CD4-positive, alpha-beta T cell treated with Interleukin-17A for 4 hours (primary cell): ENCODE results near the gene IL6R.
"Not testable (repeated sequence)": the region's sequence is repeated elsewhere in the genome, so short reads cannot be mapped to it uniquely, and the experiment has no call there.

Source experiments
- DNase-seq: peaks from one replicate; pipeline ENCODE4 v3.0.0-alpha.2; 2020; ENCODE audit warnings: mixed read lengths

The IL6R gene

DNA sequence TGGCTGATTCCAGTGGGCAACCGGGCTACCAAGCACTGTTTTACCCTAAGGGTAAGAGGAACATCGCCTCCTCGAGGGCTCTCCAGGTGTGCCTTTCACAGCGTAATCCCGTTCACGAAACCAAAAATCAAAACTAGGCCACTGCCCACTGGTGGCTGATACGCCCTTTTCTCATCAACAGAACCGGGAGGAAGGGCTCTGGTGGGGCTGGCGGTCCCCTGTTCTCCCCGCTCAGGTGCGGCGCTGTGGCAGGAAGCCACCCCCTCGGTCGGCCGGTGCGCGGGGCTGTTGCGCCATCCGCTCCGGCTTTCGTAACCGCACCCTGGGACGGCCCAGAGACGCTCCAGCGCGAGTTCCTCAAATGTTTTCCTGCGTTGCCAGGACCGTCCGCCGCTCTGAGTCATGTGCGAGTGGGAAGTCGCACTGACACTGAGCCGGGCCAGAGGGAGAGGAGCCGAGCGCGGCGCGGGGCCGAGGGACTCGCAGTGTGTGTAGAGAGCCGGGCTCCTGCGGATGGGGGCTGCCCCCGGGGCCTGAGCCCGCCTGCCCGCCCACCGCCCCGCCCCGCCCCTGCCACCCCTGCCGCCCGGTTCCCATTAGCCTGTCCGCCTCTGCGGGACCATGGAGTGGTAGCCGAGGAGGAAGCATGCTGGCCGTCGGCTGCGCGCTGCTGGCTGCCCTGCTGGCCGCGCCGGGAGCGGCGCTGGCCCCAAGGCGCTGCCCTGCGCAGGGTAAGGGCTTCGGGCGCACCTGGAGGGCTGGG, at the start of gene IL6R:
IL6R (plus strand) TSS at position 360 of the 763 bp plus-strand sequence; CDS start at position 647, 287 bp downstream.
- peak; percentile 83 for DNase-seq

DNA sequence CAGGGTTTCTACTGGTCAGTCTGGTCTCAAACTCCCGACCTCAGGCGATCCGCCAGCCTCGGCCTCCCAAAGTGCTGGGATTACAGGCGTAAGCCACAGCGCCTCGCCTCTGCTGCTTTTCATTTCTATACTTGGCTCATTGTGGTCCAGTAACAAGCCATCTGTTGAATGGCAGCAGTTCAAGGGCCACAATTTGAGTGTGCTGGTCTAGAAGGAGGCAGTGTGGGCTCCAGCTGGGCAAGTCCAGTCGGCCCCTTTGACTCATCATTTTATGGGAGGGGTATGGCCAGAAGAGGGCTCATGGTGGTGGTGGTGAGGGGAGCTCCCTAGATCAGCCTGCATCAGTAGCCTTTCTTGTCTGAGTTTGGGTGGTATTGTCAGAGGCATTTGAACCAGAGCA, 46.6 kb upstream of the IL6R start:
- no peak for DNase-seq

DNA sequence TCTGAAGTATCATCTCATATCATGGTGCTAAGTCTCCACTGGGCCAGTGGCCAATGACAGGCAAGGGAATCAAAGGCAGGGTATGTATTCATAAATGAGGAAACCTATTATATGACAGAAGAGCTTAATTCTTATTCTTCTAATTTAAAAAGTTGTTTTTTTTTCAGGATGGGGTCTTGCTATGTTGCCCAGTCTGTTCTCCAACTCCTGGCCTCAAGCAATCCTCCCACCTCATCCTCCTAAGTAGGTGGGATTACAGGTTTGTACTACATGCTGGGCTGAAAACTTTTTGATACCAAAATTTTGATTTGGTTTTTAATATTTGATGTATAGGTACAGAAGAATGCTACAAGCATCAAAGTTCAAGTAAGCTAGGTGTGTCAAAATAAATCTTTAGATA, 44.9 kb upstream of the IL6R start:
- DNase-seq: no peak

DNA sequence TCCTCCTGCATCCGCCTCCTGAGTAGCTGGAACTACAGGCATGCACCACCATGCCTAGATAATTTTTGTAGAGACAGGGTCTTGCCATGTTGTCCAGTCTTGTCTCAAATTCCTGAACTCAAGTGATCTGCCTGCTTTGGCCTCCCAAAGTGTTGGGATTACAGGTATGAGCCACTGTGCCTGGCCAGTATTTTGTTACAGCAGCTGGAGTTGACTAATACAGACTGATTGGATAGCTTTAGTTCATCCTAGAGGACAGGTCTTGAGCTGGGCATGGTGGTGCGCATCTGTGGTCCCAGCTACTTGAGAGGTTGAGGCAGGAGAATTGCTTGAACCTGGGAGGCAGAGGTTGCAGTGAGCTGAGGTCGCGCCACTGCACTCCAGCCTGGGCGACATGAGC, 44.3 kb upstream of the IL6R start:
- not testable (repeated sequence) for DNase-seq

DNA sequence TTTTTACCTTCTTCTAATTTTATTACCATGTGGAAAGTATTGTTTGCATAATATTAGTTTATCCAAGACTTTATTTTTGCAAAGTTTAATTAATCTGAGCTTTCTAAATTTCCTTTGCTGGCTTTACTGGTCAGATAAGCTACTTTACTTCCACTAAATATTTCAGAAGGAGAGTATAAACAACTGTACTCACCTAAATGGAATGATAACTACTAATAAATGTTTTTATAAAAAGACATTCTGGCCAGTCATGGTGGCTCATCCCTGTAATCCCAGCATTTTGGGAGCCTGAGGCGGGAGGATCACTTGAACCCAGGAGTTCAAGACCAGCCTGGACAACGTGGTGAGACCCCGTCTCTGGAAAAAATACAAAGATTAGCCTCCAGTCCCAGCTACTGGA, 43.8 kb upstream of the IL6R start:
- DNase-seq: no peak

DNA sequence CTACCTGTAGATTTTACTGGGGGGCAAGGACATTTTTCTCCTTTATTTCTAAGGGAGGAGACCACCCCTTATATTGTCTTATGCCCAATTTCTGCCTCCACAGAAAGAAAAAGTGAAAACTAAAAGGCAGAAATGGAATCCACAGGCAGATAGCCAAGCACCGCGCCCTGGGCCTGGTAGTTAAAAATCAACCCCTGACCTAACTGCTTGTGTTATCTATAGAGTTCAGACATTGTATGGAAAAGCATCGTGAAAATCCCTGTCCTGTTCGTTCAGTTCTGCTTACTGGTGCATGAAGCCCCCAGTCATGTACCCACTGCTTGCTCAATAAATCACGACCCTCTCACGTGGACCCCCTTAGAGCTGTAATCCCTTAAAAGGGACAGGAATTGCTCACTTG, 33.7 kb upstream of the IL6R start:
- no peak for DNase-seq

DNA sequence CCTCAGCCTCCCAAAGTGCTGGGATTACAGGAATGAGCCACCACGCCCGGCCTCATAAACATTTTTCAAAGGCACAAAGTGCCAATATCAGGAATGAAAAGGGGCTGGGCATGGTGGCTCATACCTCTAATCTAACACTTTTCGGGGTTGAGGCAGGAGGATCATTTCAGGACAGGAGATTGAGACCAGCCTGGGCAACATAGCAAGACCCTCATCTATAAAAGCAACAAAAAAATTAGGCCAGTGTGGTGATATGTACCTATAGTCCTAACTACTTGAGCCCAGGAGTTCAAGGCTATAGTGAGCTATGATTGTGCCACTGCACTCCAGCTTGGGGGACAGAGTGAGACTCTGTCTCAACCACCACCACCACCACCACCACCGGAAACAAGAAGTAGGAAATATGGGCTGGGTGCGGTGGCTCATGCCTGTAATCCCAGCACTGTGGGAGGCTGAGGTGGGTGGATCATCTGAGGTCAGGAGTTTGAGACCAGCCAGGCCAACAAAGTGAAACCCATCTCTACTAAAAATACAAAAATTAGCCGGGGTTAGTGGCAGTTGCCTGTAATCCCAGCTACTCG, 31.3 kb upstream of the IL6R start:
- not testable (repeated sequence) for DNase-seq

DNA sequence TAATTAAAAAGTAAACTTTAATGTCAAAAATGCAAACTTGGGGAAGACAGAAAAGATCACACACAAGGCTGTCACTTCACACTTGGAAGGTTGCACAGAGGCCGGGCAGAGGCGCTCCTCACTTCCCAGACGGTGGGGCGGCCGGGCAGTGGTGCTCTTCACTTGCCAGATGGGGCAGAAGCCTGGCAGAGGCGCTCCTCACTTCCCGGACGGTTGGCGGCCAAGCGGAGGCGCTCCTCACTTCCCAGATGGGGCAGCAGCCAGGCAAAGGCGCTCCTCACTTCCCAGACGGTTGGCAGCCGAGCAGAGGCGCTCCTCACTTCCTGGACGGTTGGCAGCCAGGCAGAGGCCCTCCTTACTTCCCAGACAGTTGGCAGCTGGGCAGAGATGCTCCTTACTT, 25.8 kb upstream of the IL6R start:
- no peak for DNase-seq

DNA sequence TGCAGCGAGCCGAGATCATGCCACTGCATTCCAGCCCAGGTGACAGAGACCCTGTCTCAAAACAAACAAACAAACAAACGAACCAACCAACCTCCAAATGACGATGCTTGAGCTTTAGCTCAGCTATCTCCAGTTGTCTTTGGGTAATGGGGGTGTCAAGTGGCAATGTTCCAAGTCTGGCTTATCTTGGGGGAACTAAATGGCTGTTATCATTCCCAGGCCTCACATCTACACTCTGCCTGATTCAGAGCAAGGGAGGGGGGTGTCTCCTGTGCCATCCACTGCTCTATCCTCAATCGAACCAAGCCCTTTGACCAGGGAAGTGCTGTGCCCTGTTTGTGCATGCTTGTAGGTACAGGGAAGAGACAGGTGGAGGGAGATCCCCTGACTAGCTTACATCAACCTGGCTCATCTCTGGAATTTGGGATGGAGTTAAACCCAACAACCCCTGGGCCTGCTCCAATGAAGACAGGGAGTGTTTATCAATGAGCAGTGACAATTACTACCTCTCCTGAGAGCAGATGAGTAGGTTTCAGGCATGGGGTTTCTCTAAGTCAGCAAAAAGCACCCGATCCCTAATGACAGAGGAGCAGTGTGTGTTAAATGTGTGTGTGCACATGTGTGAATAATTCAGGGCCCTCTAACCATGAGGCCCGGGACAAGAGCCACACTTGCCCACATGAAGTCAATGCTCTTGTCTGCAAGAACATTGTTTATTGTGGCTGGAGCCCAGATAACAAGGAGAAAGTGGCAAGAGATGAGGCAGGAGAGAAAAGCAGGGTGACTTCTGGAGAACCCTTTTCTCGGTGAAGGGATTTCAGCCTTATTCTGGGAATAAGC, 20.3 kb upstream of the IL6R start:
- no peak for DNase-seq

DNA sequence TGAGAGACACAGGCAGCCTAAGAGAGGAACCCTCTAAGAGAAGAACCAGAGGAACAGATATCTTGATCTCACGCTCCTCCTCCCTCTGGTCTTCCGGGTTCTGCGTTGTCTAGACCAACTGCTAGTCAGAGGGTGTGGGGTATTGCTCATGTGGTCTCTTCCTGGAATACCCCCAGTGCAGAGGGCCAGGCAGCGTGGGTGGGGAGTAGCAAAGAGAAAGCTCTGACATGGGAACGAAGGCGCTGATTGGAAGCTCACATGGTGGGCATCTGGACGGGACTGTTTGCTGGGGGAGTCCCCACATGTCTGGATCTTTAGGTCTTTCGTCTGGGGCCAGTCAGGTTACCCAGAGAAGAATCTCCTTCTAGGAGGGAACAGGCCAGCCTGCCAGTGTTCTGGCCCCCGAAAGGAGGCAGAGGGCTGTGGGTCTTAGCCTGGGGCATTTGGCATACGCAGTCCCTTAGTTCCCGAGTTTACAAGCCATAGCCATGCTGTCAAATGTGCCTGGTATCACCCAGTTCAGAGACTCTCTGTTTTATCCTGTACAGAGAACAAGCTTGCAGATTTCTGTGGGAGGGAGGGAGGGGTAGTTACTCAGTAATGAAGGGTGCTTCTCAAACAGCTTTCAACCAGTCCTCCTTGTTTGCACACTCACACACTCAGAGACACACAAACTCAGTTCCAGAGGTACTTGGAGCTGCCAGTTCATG, 18.3 kb upstream of the IL6R start:
- peak; percentile 79 for DNase-seq

DNA sequence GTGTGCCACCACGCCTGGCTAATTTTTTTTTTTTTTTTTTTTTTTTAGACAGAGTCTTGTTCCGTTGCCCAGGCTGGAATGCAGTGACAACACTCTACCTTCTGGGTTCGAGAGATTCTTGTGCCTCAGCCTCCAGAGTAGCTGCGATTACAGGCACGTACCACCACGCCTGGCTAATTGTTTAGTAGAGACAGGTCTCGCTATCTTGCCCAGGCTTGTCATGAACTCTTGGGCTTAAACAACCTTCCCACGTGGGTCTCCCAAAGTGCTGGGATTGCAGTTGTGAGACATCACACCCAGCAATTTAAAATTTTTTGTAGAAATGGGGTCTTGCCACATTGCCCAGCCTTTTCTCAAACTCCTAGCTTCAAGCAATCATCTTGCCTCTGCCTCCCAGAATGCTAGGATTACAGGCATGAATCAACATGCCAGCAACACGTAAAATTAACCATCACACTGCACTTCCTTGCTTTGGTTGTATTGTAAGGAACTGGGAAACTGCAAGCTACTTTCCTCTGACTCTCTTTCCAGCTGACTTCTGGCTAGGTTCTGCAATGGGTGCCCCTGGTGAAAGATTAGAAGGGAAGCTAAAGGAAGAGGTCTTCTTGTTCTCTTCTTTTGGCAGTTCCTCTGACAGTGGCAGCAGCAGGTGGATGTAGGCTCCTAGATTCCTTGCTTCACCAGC, 13.9 kb upstream of the IL6R start:
- DNase-seq: no peak

DNA sequence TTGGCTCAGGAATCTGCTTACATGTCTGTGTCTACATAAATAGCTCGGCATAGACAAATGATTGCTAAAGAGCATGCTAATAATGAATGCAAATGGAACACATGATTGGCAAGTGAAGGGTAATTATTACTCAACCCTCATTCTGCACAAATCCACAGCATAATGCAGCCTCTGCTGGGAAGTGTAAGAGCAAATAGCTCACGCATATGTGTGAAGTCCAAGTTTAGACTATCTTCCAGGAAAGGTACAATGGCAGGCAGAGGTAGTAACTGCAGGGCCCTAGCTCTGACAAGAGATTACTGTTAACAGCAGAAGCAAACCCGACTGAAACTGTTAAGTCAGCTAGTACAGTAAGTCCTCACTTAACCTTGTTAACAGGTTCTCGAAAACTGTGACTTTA, 7.0 kb upstream of the IL6R start:
- no peak for DNase-seq

DNA sequence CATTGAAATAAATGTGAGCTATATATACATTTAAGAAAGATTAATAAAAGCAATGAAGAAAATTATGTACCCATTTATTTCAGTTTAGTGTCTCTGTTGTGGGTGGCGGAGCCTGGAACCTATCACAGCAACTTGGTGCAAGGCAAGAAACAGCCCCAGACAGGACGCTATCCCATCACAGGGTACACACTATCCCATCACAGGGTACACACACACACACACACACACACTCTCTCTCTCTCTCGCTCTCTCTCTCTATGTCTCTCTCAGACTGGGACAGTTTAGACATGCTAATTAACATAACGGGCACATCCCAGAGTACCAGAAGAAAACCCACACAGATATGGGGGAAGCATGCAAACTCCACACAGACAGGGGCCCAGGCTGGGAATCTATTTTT, 6.5 kb upstream of the IL6R start:
- no peak for DNase-seq

DNA sequence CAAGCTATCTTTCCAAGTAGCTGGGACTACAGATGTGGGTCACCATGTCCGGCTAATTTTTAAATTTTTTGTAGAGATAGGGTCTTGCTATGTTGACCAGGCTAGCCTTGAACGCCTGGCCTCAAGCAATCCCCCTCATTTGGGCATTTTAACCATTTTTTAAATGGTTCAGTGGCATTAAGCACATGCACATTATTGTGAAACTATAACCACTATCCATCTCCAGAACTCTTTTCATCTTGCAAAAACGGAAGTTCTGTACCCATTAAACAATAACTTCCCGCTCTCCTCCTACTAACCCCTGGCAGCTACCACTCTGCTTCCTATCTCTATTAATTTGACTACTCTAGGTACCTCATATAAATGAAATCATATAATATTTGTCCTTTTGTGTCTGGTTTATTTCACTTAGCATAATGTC, 4.8 kb upstream of the IL6R start:
- DNase-seq: no peak

DNA sequence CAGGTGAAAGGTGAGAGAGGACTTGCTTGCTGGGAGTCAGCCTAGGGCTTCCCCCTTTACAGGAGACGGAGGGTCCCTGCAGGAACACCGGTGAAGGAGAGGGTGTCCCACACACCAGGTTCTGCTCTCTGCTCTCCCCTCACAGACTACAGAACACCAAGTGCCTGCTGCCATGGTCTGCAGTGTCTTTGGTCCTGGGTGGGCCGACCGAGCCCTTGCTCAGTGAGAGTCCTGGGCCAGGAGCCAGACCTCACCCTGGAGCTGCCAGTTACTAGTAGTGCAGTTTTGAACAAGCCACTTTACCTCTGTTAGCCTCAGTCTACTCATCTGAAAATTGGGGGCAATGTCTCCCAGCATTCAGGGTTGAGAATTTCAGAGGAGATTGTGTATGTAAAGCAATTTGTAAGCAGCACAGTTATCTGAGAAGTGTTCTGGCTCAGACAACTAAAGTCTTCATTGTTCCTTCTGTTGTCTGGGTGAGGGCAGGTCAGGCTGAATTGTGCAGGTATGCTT, 2.7 kb upstream of the IL6R start:
- no peak for DNase-seq

DNA sequence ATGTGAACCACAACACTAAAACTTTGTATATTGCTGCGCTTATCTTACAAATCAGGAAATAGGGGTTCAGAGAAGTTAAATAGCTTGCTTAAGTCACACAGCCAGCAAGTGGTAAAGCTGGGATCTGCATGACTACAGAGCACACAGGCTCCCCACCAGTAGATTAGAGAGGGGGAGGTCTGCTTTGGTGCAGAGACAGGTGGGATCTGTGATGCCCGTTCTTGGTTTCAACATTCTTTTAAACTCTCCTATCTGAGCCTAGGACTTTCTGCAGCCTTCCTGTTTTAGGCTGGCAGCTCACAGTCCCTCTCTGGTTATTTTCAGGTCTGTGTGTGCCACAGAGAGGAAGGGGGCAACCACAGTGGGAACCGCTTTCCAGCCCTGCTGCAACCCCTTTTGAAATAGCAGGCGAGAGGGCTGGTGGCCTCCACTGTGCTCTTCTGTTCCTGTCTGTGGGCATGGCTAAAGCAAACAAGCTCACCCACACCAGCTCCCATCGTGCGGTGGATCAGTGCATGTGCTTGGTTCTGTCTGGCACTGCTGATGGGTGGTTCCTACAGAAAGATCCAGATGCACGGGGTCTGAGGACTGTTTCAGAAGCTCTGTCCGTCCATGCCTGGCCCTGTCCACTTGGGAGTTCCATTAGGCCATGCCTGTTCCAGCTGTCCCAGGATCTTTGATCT, 1.7 kb upstream of the IL6R start:
- peak; percentile 65 for DNase-seq

DNA sequence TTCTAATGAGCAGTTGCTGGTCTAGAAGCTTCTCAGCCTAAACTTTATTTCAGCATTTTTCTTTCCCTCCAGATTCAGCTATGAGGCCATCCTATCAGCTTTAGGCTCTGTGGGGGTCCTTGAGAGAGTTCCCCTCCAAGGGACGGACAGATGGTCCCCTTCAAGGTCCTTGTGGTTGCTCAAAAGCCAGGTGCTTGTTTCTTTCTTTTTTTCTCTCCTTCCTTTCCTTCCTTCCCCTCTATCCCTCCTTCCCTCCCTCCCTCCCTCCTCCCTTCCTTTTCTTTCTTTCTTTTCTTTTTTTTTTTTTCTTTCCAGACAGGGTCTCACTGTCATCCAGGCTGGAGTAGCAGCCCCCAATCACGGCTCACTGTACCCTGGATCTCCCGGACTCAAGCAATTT, 1.2 kb upstream of the IL6R start:
- no peak for DNase-seq

DNA sequence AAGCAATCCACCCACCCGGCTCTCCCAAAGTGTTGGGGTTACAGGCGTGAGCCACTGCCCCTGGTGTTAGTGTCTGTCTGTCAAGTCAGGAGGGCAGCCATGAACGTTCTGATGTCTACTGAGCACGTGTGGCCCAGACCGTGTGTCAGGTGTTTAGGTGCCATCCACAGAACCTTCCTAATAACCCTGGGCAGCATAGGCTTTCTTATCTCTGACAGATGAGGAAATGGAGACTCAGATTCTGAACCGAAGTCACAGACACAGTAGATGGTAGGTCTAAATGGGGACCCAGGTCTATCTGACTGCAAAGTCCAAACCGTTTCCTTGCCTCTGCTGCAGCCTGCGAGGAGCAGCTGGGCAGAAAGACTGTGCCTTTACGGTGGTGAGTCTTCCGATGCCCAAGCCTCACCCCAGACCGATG, 622 bp upstream of the IL6R start:
- peak; percentile 47 for DNase-seq

DNA sequence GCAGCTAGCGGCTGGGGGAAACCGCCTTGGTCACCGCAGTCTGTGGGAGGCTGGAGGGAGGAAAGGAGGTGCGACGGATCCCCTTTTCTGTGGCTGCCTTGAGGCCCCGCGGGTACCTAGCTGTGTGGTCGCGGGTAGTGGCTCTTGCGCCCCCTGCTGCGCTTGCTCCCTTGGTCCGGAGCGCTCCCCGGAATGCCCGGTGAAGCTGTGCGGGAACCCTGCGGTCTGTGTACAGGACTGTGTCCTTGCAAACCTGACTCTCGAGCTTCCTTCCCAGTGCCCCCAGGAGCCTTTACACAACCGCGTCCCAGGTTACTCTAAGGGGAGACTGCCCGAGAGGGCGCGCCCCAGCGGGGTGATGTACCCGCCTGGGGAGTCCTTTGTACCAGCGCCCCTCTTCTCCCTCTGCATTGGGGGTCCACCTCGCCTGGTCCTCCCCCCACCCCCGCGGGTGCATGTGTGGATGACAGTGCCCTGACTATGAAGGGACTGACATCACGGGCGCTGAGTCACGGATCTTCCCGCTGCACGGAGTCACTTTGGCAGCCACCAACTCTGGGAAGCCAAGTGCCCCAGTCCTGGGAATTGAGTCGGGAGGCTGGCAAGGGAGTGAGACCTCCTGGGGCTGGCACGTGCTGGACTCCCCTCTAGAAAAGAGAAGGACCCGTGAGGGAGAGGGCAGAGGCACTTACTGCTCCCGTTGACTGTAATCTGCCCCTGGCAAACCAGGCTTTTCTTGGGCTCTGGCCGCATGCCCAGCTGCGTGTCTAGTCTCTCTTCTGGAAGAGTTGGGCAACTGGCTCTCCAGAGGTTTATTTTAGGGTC, 816 bp downstream of the IL6R start:
- DNase-seq: peak; percentile 74

DNA sequence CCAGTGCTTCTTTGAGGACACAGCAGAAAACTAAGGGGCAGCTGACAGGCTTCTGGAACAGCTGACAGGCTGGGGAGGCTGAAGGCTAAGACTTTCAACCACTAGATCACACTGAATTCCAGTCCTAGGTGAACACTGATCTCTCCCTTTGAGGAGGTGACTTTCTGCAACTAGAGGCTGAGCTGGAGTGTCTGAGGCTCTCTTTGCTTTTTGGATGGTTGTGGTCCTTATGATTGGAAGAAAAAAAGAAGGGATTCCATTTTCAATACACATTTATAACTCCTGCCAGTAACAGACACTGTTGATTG, 1.4 kb downstream of the IL6R start:
- DNase-seq: no peak

DNA sequence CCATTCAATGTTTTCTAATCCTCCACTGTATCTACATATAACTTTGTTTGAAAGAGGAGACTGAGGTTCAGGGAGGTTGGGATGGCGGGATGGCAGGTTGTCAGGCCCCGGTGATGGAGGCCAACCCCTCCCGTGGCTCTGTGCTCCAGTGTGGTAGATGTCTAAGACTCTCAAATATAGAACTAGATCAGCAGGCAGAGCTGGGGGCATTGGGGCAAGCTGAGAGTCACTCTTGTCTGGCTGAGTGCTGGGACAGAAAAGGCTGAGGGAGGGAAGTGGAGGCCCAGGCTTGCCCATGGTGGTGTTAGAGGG, 1.7 kb downstream of the IL6R start:
- DNase-seq: peak; percentile 38
